Karpas-422 (cell line): ENCODE results near the gene AGPAT1. TPM values are rescaled to one million over a fixed set of nuclear protein-coding genes. Genes with fewer than 3 reads are reported as not detected.

ENCODE experiments used
- DNase-seq: peaks from one replicate; pipeline ENCODE4 v3.0.0-alpha.2; 2015
- H2AFZ ChIP-seq: fragments of 200-600 bp; sonication (generic); 2 replicates; pipeline ENCODE4 v1.6.1; 2014; ENCODE audit warnings: antibody characterized with exemption, low read length, mixed read lengths
- H3K27ac ChIP-seq: fragments of 200-600 bp; sonication (generic); 2 replicates; pipeline ENCODE4 v1.5.1; 2014; ENCODE audit warnings: mild to moderate bottlenecking, low read length, moderate library complexity
- H3K27me3 ChIP-seq: fragments of 200-600 bp; sonication (generic); 2 replicates; pipeline ENCODE4 v1.6.1; 2014; ENCODE audit warnings: low read length, mixed read lengths
- H3K36me3 ChIP-seq: fragments of 200-600 bp; sonication (generic); 2 replicates; pipeline ENCODE4 v1.6.1; 2014; ENCODE audit warnings: low read length, mixed read lengths; ENCODE audit not compliant: insufficient read depth
- H3K4me1 ChIP-seq: fragments of 200-600 bp; sonication (generic); 2 replicates; pipeline ENCODE4 v1.6.1; 2014; ENCODE audit warnings: mild to moderate bottlenecking, low read length, mixed read lengths
- H3K4me2 ChIP-seq: fragments of 200-600 bp; sonication (generic); 2 replicates; pipeline ENCODE4 v1.6.1; 2014; ENCODE audit warnings: low read length, low read depth, mild to moderate bottlenecking; ENCODE audit not compliant: poor library complexity, severe bottlenecking
- H3K4me3 ChIP-seq: fragments of 200-600 bp; sonication (generic); 2 replicates; pipeline ENCODE4 v1.5.1; 2014; ENCODE audit warnings: mild to moderate bottlenecking, antibody characterized with exemption, low read length, mixed read lengths
- H3K79me2 ChIP-seq: fragments of 200-600 bp; sonication (generic); 2 replicates; pipeline ENCODE4 v1.6.1; 2014; ENCODE audit warnings: mild to moderate bottlenecking, low read length, mixed read lengths
- H3K9ac ChIP-seq: fragments of 200-600 bp; sonication (generic); 2 replicates; pipeline ENCODE4 v1.6.0; 2014; ENCODE audit warnings: low read length
- H3K9me2 ChIP-seq: fragments of 200-600 bp; sonication (generic), shearing (Covaris generic); replicated peaks from 2 replicates; pipeline ENCODE4 v1.6.0; 2014; ENCODE audit warnings: mild to moderate bottlenecking, low read length, moderate library complexity; ENCODE audit not compliant: insufficient read depth
- H3K9me3 ChIP-seq: fragments of 300-700, 200-600 bp; sonication (generic); 2 replicates; pipeline ENCODE4 v1.6.1; 2014; ENCODE audit warnings: low read length, mixed read lengths
- H4K20me1 ChIP-seq: fragments of 200-600 bp; sonication (generic); 2 replicates; pipeline ENCODE4 v1.6.1; 2014; ENCODE audit warnings: mild to moderate bottlenecking, antibody characterized with exemption, low read length, low read depth; ENCODE audit not compliant: insufficient read depth
- small RNA-seq: library from RNA; depleted of rRNA; stranded (forward); fragments of <200 nt; gene quantifications from one replicate; pipeline ENCODE3, GENCODE V24; 2014
- total RNA-seq: library from RNA; depleted of rRNA; stranded (reverse); fragments of >200 nt; shearing (Covaris generic); gene quantifications from 2 replicates; pipeline ENCODE4 v1.2.3, GENCODE V29; 2014; ENCODE audit warnings: low replicate concordance; rRNA removed

Gene AGPAT1
- total RNA-seq, 1 experiment from 2014 or later: 74.5 TPM

GRCh38 chr6:32123681-32124080 is 52.2 kb downstream of the AGPAT1 start:
- Histone ChIP-seq H3K79me2 (peaks cover 32% of the 10 kb centered on the region), H2AFZ (no peak overlapping the region), H4K20me1 (no peaks in the 10 kb centered on the region), H3K4me1 (peaks cover 20% of the 10 kb centered on the region), H3K36me3 (no peaks in the 10 kb centered on the region; the same call in 1 of the 2 replicates), H3K9me2 (no peaks in the 10 kb centered on the region), H3K9me3 (no peaks in the 10 kb centered on the region), H3K27ac (no peak overlapping the region), H3K4me3 (no peak overlapping the region), H3K4me2 (no peak overlapping the region), H3K9ac (no peak overlapping the region), H3K27me3 (no peaks in the 10 kb centered on the region)
- no peak for DNase-seq

GRCh38 chr6:32120573-32121059 is 55.3 kb downstream of the AGPAT1 start:
- Histone ChIP-seq H3K4me1 (no peaks in the 10 kb centered on the region), H3K9me2 (no peaks in the 10 kb centered on the region), H3K4me3 (no peak overlapping the region), H3K9me3 (no peaks in the 10 kb centered on the region), H3K27ac (no peak overlapping the region), H3K9ac (no peak overlapping the region), H3K79me2 (peaks cover 5% of the 10 kb centered on the region; the same call in 1 of the 2 replicates), H3K36me3 (peaks cover 4% of the 10 kb centered on the region; the same call in 1 of the 2 replicates), H3K27me3 (no peaks in the 10 kb centered on the region), H3K4me2 (no peak overlapping the region), H4K20me1 (no peaks in the 10 kb centered on the region), H2AFZ (no peak overlapping the region)
- no peak for DNase-seq

- DNase-seq: peak; percentile 87
- H3K36me3 ChIP-seq: peaks cover 7% of the 10 kb centered on the region
- H3K4me2 ChIP-seq: no peak overlapping the region
- H3K79me2 ChIP-seq: no peaks in the 10 kb centered on the region
- no peak overlapping the region for H3K9ac ChIP-seq
- no peak overlapping the region for H3K4me3 ChIP-seq
- no peaks in the 10 kb centered on the region for H3K27me3 ChIP-seq
- H3K4me1 ChIP-seq: no peaks in the 10 kb centered on the region
- no peaks in the 10 kb centered on the region for H4K20me1 ChIP-seq
- H3K9me2 ChIP-seq: no peaks in the 10 kb centered on the region
- no peak overlapping the region for H3K27ac ChIP-seq
- H3K9me3 ChIP-seq: no peaks in the 10 kb centered on the region
- H2AFZ ChIP-seq: no peak overlapping the region
Observed at GRCh38 chr6:32118782-32119628, 56.9 kb downstream of the AGPAT1 start.

Small RNA genes within 50 kb of the gene (small RNA-seq; reads per million reads assigned to genes)
- not detected for gene AL662884.1
- gene MIR6833: not detected

Other genes with a start within 250 kb of the AGPAT1 start
- not detected in 2 replicates for gene C2, start 248.4 kb downstream of the AGPAT1 start, total RNA-seq
- 0.22 TPM in 1 of 2 replicates, not detected in the other for gene CFB, start 230.0 kb downstream of the AGPAT1 start, total RNA-seq
- 56.3 and 146 TPM in 2 replicates for gene NELFE, start 217.1 kb downstream of the AGPAT1 start, total RNA-seq
- gene SKIC2, start 216.9 kb downstream of the AGPAT1 start, total RNA-seq: 43.7 and 60.0 TPM in 2 replicates
- 20.8 and 25.0 TPM in 2 replicates for gene DXO, start 203.9 kb downstream of the AGPAT1 start, total RNA-seq
- gene C4A, start 194.0 kb downstream of the AGPAT1 start, total RNA-seq: 2.9 and 3.8 TPM in 2 replicates
- gene C4B, start 161.3 kb downstream of the AGPAT1 start, total RNA-seq: 1.9 and 6.6 TPM in 2 replicates
- gene CYP21A2, start 137.7 kb downstream of the AGPAT1 start, total RNA-seq: not detected in 2 replicates
- gene TNXB, start 66.7 kb downstream of the AGPAT1 start, total RNA-seq: 0.22 and 2.1 TPM in 2 replicates
- 51.3 and 62.5 TPM in 2 replicates for gene ATF6B, start 47.8 kb downstream of the AGPAT1 start, total RNA-seq
- gene FKBPL, start 45.8 kb downstream of the AGPAT1 start, total RNA-seq: 7.0 and 12.4 TPM in 2 replicates
- 0.29 and 0.75 TPM in 2 replicates for gene PRRT1, start 24.1 kb downstream of the AGPAT1 start, total RNA-seq
- gene PPT2, start 21.9 kb downstream of the AGPAT1 start, total RNA-seq: 14.4 and 27.9 TPM in 2 replicates
- 3.7 and 4.9 TPM in 2 replicates for gene EGFL8, start 11.5 kb downstream of the AGPAT1 start, total RNA-seq
- 73.5 and 78.5 TPM in 2 replicates for gene RNF5, start 2.3 kb upstream of the AGPAT1 start, total RNA-seq
- gene AGER, start 8.2 kb upstream of the AGPAT1 start, total RNA-seq: 9.0 and 9.2 TPM in 2 replicates
- gene PBX2, start 14.1 kb upstream of the AGPAT1 start, total RNA-seq: 51.7 and 84.0 TPM in 2 replicates
- gene GPSM3, start 16.6 kb upstream of the AGPAT1 start, total RNA-seq: 66.5 and 85.9 TPM in 2 replicates
- gene NOTCH4, start 48.0 kb upstream of the AGPAT1 start, total RNA-seq: 1.5 and 5.2 TPM in 2 replicates
- gene TSBP1, start 195.8 kb upstream of the AGPAT1 start, total RNA-seq: not detected in 2 replicates
- gene BTNL2, start 231.1 kb upstream of the AGPAT1 start, total RNA-seq: not detected in 2 replicates